OCI-LY7 (cell line): ENCODE measurements around the gene PTPRU. TPM values are rescaled to one million over a fixed set of nuclear protein-coding genes. Genes with fewer than 3 reads are reported as not detected.

Experiments
- BruUV-seq: library from RNA; stranded (reverse); fragments of 400-500 nt; replicated peaks from 2 replicates; lab custom pipeline; 2021; lab: Mats Ljungman, UMichigan
- CTCF ChIA-PET: fragments of 300-600 bp; sonication (Branson Sonifier 250); formaldehyde crosslinking; loops from one replicate; lab custom pipeline; 2022; ENCODE audit warnings: antibody characterized with exemption; ENCODE audit not compliant: unreplicated experiment; lab: Charles Lee
- POLR2A ChIA-PET: fragments of 300-600 bp; sonication (Branson Sonifier 250); formaldehyde crosslinking; loops from one replicate; lab custom pipeline; 2022; ENCODE audit warnings: antibody characterized with exemption; lab: Charles Lee
- DNase-seq: peaks from one replicate; pipeline ENCODE4 v3.0.0-alpha.2; 2015; ENCODE audit warnings: low spot score
- H2AFZ ChIP-seq: fragments of 200-600 bp; sonication (generic), shearing (Covaris generic); 2 replicates; pipeline ENCODE4 v1.6.1; 2014; ENCODE audit warnings: mild to moderate bottlenecking, antibody characterized with exemption, low read length, moderate library complexity
- H3K27ac ChIP-seq: fragments of 200-600 bp; sonication (generic); 2 replicates; pipeline ENCODE4 v1.5.1; 2014; ENCODE audit warnings: mixed run types, low read depth, mild to moderate bottlenecking, moderate library complexity, low read length, inconsistent platforms; ENCODE audit not compliant: poor library complexity, severe bottlenecking
- H3K36me3 ChIP-seq: fragments of 200-600 bp; sonication (generic); 2 replicates; pipeline ENCODE4 v1.6.1; 2014; ENCODE audit warnings: mild to moderate bottlenecking, antibody characterized with exemption, low read length, moderate library complexity, mixed read lengths; ENCODE audit not compliant: insufficient read depth
- H3K4me1 ChIP-seq: fragments of 200-600 bp; sonication (generic); 2 replicates; pipeline ENCODE4 v1.5.1; 2014; ENCODE audit warnings: mild to moderate bottlenecking, low read length; ENCODE audit not compliant: insufficient read depth, poor library complexity, severe bottlenecking
- H3K4me2 ChIP-seq: fragments of 200-600 bp; sonication (generic); 2 replicates; pipeline ENCODE4 v1.6.1; 2014; ENCODE audit warnings: mild to moderate bottlenecking, low read length
- H3K4me3 ChIP-seq: fragments of 200-600 bp; sonication (generic); 2 replicates; pipeline ENCODE4 v1.5.1; 2014; ENCODE audit warnings: mild to moderate bottlenecking, low read depth, low read length; ENCODE audit not compliant: poor library complexity, severe bottlenecking
- H3K79me2 ChIP-seq: fragments of 200-600 bp; sonication (generic); 2 replicates; pipeline ENCODE4 v1.6.1; 2016; ENCODE audit warnings: low read depth, mild to moderate bottlenecking, low read length, moderate library complexity, mixed read lengths; ENCODE audit not compliant: insufficient read depth
- H3K9me2 ChIP-seq: fragments of 200-600 bp; sonication (generic); 2 replicates; pipeline ENCODE4 v1.6.1; 2016; ENCODE audit warnings: mild to moderate bottlenecking, low read length, mixed read lengths; ENCODE audit not compliant: insufficient read depth
- H3K9me3 ChIP-seq: fragments of 200-600 bp; sonication (generic); 2 replicates; pipeline ENCODE4 v1.6.1; 2014; ENCODE audit warnings: mild to moderate bottlenecking, mixed run types, low read length, mixed read lengths
- H4K20me1 ChIP-seq: fragments of 200-600 bp; sonication (generic); 2 replicates; pipeline ENCODE4 v1.6.1; 2014; ENCODE audit warnings: mild to moderate bottlenecking, antibody characterized with exemption, low read length, moderate library complexity, mixed read lengths; ENCODE audit not compliant: insufficient read depth
- EZH2phosphoT487 ChIP-seq: fragments of 200-600 bp; sonication (generic); IDR thresholded peaks from 2 replicates; pipeline ENCODE4 v1.6.1; 2018; ENCODE audit warnings: low read depth, borderline replicate concordance, mild to moderate bottlenecking, mixed run types, antibody characterized with exemption, low read length, moderate library complexity, mixed read lengths
- intact Hi-C: fragments of 100-400 bp; cut with micrococcal nuclease; formaldehyde crosslinking; loops from one replicate; pipeline ENCODE4 v1.10.0; 2022; ENCODE audit not compliant: unreplicated experiment
- total RNA-seq, 2 experiments: library from RNA; depleted of rRNA in 1 of 2; stranded (reverse); fragments of >200 nt in 1 of 2; shearing (Covaris generic) in 1 of 2; gene quantifications; 2 replicates each; pipeline ENCODE4 v1.2.3, GENCODE V29; 2014 to 2022
- TF ChIP-seq, protein P1 (sequence below): fragments of 200-600 bp; sonication (generic); conservative IDR thresholded peaks from 2 replicates; pipeline ENCODE4 v1.5.1; 2014; ENCODE audit warnings: mild to moderate bottlenecking, antibody characterized with exemption, low read length, moderate library complexity, mixed read lengths

PTPRU gene
- total RNA-seq, 2 experiments from 2014 or later, result 2.5 to 4.6 TPM

DNA sequence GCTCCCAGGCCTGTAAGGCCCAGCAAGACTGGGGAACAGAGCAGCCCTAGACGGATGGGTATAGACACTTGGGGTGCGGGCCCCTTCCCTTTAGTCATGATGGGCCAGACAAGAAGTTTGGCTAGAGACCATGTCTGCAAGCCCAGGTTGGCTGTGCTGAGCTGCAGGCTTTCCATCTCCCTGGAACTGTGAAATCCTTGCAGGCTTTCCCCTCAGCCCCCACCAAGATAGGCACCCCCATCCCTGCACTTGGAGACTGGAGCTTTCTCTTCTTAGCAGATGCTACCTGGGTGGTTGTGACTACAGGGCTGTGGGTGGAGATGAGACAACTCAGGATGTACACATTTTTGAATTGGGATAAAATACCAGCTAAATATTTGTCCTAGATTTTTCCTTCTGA lies 110.3 kb downstream of the PTPRU start:
- no peak overlapping the region for H3K27ac ChIP-seq
- no peak for TF ChIP-seq EZH2phosphoT487
- TF ChIP-seq, protein P1, sequence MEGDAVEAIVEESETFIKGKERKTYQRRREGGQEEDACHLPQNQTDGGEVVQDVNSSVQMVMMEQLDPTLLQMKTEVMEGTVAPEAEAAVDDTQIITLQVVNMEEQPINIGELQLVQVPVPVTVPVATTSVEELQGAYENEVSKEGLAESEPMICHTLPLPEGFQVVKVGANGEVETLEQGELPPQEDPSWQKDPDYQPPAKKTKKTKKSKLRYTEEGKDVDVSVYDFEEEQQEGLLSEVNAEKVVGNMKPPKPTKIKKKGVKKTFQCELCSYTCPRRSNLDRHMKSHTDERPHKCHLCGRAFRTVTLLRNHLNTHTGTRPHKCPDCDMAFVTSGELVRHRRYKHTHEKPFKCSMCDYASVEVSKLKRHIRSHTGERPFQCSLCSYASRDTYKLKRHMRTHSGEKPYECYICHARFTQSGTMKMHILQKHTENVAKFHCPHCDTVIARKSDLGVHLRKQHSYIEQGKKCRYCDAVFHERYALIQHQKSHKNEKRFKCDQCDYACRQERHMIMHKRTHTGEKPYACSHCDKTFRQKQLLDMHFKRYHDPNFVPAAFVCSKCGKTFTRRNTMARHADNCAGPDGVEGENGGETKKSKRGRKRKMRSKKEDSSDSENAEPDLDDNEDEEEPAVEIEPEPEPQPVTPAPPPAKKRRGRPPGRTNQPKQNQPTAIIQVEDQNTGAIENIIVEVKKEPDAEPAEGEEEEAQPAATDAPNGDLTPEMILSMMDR, result no peak
- DNase-seq, result no peak
- no TSS peak for BruUV-seq
- no peak overlapping the region for H2AFZ ChIP-seq
- no peaks in the 10 kb centered on the region for H3K79me2 ChIP-seq
- H3K36me3 ChIP-seq, result no peaks in the 10 kb centered on the region
- H3K4me3 ChIP-seq, result no peak overlapping the region
- intact Hi-C loops, result no loop called here
- ChIA-PET CTCF (interaction anchor here (0.6 kb wide), 1 partner anchor 567 kb away, joined by 3 read pairs; no protein-coding TSS in a partner anchor), POLR2A (no interaction called here)
- H3K4me1 ChIP-seq, result no peaks in the 10 kb centered on the region
- H3K9me2 ChIP-seq, result no peaks in the 10 kb centered on the region
- H3K9me3 ChIP-seq, result no peaks in the 10 kb centered on the region
- no peak overlapping the region for H3K4me2 ChIP-seq
- H4K20me1 ChIP-seq, result no peaks in the 10 kb centered on the region

DNA sequence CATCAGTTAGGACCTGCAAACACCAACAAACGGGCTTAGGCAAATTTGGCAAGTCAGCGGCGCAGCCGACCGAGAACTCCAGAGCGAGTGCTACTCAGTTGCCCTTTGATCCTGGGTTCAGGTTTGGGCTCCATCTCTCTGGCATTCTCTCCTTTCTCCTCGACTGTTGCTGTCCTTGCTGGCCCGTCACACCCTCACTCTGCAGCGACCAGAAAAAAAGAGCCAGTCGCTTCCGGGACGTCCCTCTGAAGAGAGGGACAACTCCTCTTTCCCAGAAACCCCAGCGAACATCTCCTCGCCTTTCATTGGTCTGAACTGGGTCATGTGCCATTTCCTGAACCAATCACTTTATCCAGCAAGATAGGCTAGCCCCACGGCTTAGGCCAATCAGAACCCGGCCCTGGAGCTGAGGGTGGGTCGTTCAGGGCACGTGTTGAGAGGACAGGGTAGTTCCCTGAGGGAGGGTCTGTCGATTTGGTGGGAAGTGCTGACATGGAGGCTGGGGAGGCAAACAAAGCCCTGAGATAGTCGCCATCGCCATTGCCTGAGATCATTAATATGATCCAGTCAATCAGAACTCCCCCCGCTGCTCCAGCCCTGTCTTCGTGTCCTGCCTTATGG lies 113.7 kb downstream of the PTPRU start:
- Histone ChIP-seq H3K4me3 (no peak overlapping the region), H3K4me2 (no peak overlapping the region), H3K9me3 (no peaks in the 10 kb centered on the region), H3K9me2 (no peaks in the 10 kb centered on the region), H3K4me1 (no peaks in the 10 kb centered on the region), H3K36me3 (no peaks in the 10 kb centered on the region), H4K20me1 (no peaks in the 10 kb centered on the region), H3K79me2 (no peaks in the 10 kb centered on the region), H3K27ac (no peak overlapping the region), H2AFZ (no peak overlapping the region)
- no TSS peak for BruUV-seq
- POLR2A ChIA-PET, result no interaction called here
- no peak for DNase-seq
- TF ChIP-seq, protein P1, result no peak
- no peak for TF ChIP-seq EZH2phosphoT487
- CTCF ChIA-PET, result no interaction called here
- intact Hi-C loops, result no loop called here

- no peaks in the 10 kb centered on the region for H3K9me2 ChIP-seq
- no peak overlapping the region for H3K27ac ChIP-seq
- no peak overlapping the region for H2AFZ ChIP-seq
- no TSS peak for BruUV-seq
- H3K4me3 ChIP-seq, result no peak overlapping the region
- no peak overlapping the region for H3K4me2 ChIP-seq
- no peaks in the 10 kb centered on the region for H3K4me1 ChIP-seq
- H4K20me1 ChIP-seq, result no peaks in the 10 kb centered on the region
- H3K9me3 ChIP-seq, result no peaks in the 10 kb centered on the region
- POLR2A ChIA-PET, result no interaction called here
- TF ChIP-seq, protein P1, result no peak
- TF ChIP-seq EZH2phosphoT487, result no peak
- no peak for DNase-seq
- H3K79me2 ChIP-seq, result no peaks in the 10 kb centered on the region
- CTCF ChIA-PET, result interaction anchor here (0.6 kb wide), 1 partner anchor 199 kb away, joined by 5 read pairs; no protein-coding TSS in a partner anchor
- intact Hi-C loops, result no loop called here
- no peaks in the 10 kb centered on the region for H3K36me3 ChIP-seq
Measured at GRCh38 chr1:29352719-29353420, 116.5 kb downstream of the PTPRU start.
